Activated CD4-positive, alpha-beta memory T cell treated with anti-CD3 and anti-CD28 coated beads, Interleukin-2, amount 10 ng/mL, durations not matched to agents 7 days and 5 days (primary cell): Measurements from ENCODE around the gene SCAI. TPM values are rescaled to one million over a fixed set of nuclear protein-coding genes. Genes with fewer than 3 reads are reported as not detected.
"Not testable (repeated sequence)": the region's sequence is repeated elsewhere in the genome, so short reads cannot be mapped to it uniquely, and the experiment has no call there.

Source experiments
- CTCF ChIA-PET: fragments of 350-600 bp; sonication (Branson Sonifier 250); formaldehyde crosslinking; loops from one replicate; lab custom pipeline; 2021; ENCODE audit warnings: antibody characterized with exemption, inconsistent platforms; lab: Charles Lee
- POLR2A ChIA-PET: fragments of 350-600 bp; sonication (Branson Sonifier 250); formaldehyde crosslinking; loops from one replicate; lab custom pipeline; 2021; ENCODE audit warnings: antibody characterized with exemption; lab: Charles Lee
- DNase-seq: peaks from one replicate; pipeline ENCODE4 v3.0.0-alpha.2; 2020
- H3K27ac Mint-ChIP-seq: one replicate; pipeline ENCODE4 v1.8.0; 2021; ENCODE audit warnings: mild to moderate bottlenecking, mixed read lengths
- H3K27me3 Mint-ChIP-seq: one replicate; pipeline ENCODE4 v1.8.0; 2021; ENCODE audit warnings: mixed read lengths
- H3K36me3 Mint-ChIP-seq: one replicate; pipeline ENCODE4 v1.8.0; 2021; ENCODE audit warnings: low read depth, mixed read lengths
- H3K4me1 Mint-ChIP-seq: one replicate; pipeline ENCODE4 v1.8.0; 2021; ENCODE audit warnings: mixed read lengths
- H3K4me3 Mint-ChIP-seq: one replicate; pipeline ENCODE4 v1.8.0; 2021; ENCODE audit warnings: mild to moderate bottlenecking, mixed read lengths
- H3K9me3 Mint-ChIP-seq: one replicate; pipeline ENCODE4 v1.8.0; 2021; ENCODE audit warnings: mixed read lengths
- total RNA-seq, 2 experiments: library from RNA; stranded (reverse); gene quantifications; one replicate each; pipeline ENCODE4 v1.2.3, GENCODE V29; 2021

Gene SCAI
- total RNA-seq, 2 experiments from 2014 or later = 7.9 to 8.5 TPM

- POLR2A ChIA-PET = no interaction called here
- Mint-ChIP-seq H3K4me1 (no peaks in the 10 kb centered on the region), H3K36me3 (no peaks in the 10 kb centered on the region), H3K27me3 (no peaks in the 10 kb centered on the region), H3K27ac (no peak overlapping the region), H3K4me3 (no peak overlapping the region), H3K9me3 (no peaks in the 10 kb centered on the region)
- CTCF ChIA-PET = no interaction called here
- DNase-seq = no peak
Measured at GRCh38 chr9:125038166-125038565, 105.2 kb downstream of the SCAI start.

DNA sequence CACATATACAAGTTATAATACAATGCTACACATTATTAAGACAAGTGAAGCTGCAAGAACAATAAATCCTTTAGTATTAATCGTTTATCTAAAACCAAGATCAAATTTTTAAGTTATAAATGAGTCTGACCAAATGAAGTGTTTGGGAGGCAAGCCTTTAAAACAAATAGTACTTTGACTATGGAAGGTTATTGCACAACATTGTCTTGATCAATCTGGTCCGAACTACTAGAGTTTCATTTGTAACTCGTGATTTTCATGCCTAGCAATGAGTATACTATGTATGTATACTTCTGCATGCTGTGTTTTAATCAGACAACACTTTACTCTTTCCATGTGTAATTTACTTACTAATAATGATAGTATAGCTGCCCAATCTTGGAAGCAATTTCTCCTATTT, 115.3 kb downstream of the SCAI start:
- H3K4me1 Mint-ChIP-seq = peaks cover 5% of the 10 kb centered on the region
- H3K4me3 Mint-ChIP-seq = no peak overlapping the region
- no peaks in the 10 kb centered on the region for H3K27me3 Mint-ChIP-seq
- H3K36me3 Mint-ChIP-seq = peaks cover 16% of the 10 kb centered on the region
- POLR2A ChIA-PET = no interaction called here
- H3K9me3 Mint-ChIP-seq = no peaks in the 10 kb centered on the region
- CTCF ChIA-PET = no interaction called here
- H3K27ac Mint-ChIP-seq = no peak overlapping the region
- DNase-seq = no peak

DNA sequence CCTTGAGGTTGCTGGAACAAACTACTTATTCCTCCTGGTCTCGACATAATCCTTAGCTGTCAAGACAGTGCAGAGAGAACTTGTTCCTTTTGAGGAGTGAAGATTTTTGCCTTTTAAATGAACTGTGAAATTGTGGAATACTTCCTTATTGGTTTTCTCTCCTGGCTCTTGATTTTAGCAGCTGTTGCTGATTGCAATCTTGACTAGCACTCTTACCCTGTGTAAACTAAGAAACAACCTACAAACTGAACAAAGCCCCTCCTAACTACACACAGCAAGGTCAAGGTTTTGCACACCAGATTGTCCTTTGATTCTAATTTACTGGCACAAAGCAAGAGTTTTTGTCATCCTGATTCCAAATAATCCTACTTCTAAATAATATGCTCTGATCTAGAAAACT, 118.4 kb downstream of the SCAI start:
- POLR2A ChIA-PET = no interaction called here

DNA sequence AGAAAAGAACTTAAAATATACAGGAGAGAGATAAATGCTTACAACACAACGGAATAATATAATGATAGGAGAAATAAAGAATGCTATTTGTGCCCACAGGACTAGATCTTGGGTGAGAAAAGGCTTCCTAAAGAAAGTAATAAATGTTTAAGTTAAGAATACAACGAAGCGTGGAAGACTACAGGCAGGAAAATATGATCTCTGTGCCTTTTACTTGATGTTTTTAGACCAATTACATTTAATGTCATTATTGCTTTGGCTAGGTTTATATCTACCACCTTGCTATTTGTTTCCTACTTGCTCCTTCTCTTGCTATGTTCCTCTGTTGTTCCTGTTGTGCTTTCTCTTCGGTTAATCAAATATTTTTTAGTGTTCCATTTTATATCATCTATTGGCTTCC, 122.3 kb downstream of the SCAI start:
- DNase-seq = no peak
- Mint-ChIP-seq H3K36me3 (peaks cover 19% of the 10 kb centered on the region), H3K27ac (no peak overlapping the region), H3K4me1 (peaks cover 5% of the 10 kb centered on the region), H3K9me3 (no peaks in the 10 kb centered on the region), H3K4me3 (no peak overlapping the region), H3K27me3 (no peaks in the 10 kb centered on the region)
- POLR2A ChIA-PET = no interaction called here
- CTCF ChIA-PET = no interaction called here

More for the DNA sequence above, 118.4 kb downstream of the SCAI start:
- Mint-ChIP-seq H3K27me3 (no peaks in the 10 kb centered on the region), H3K4me3 (no peak overlapping the region), H3K4me1 (peaks cover 5% of the 10 kb centered on the region), H3K36me3 (peaks cover 19% of the 10 kb centered on the region), H3K27ac (no peak overlapping the region), H3K9me3 (no peaks in the 10 kb centered on the region)
- no peak for DNase-seq
- CTCF ChIA-PET = no interaction called here

DNA sequence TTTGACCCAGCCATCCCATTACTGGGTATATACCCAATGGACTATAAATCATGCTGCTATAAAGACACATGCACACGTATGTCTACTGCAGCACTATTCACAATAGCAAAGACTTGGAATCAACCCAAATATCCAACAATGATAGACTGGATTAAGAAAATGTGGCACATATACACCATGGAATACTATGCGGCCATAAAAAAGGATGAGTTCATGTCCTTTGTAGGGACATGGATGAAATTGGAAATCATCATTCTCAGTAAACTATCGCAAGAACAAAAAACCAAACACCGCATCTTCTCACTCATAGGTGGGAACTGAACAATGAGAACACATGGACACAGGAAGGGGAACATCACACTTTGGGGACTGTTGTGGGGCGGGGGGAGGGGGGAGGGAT, 127.7 kb downstream of the SCAI start:
- H3K4me3 Mint-ChIP-seq, H3K4me1 Mint-ChIP-seq, H3K9me3 Mint-ChIP-seq, CTCF ChIA-PET, H3K27me3 Mint-ChIP-seq, POLR2A ChIA-PET, H3K36me3 Mint-ChIP-seq, DNase-seq, H3K27ac Mint-ChIP-seq: not testable (repeated sequence)

DNA sequence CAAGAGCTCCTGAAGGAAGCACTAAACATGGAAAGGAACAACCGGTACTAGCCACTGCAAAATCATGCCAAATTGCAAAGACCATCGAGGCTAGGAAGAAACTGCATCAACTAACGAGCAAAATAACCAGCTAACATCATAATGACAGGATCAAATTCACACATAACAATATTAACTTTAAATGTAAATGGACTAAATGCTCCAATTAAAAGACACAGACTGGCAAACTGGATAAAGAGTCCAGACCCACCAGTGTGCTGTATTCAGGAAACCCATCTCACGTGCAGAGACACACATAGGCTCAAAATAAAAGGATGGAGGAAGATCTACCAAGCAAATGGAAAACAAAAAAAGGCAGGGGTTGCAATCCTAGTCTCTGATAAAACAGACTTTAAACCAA, 131.3 kb downstream of the SCAI start:
- H3K4me3 Mint-ChIP-seq, H3K27me3 Mint-ChIP-seq, CTCF ChIA-PET, H3K36me3 Mint-ChIP-seq, H3K4me1 Mint-ChIP-seq, POLR2A ChIA-PET, H3K9me3 Mint-ChIP-seq, DNase-seq, H3K27ac Mint-ChIP-seq: not testable (repeated sequence)

DNA sequence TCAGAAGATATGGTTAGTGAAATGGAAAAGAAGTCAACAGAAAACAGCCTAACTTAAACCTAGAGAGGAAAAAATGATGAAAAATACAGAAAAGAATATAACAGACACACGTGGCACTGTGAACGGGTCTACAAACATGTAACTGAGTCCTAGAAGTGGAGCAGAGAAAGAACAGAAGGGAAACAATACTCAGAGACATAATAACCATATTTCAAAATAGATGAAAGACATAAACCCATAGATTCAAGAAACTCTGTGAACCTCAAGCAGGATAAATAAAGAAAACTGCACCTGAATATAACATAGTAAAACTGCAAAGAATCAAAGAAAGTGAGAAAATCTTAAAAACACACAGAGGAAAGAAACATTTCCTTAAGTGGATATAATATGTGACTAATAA, 134.7 kb downstream of the SCAI start:
- H3K36me3 Mint-ChIP-seq = peaks cover 5% of the 10 kb centered on the region
- ChIA-PET CTCF (no interaction called here), POLR2A (no interaction called here)
- H3K4me3 Mint-ChIP-seq = no peak overlapping the region
- H3K9me3 Mint-ChIP-seq = no peaks in the 10 kb centered on the region
- H3K27me3 Mint-ChIP-seq = no peaks in the 10 kb centered on the region
- DNase-seq = no peak
- H3K4me1 Mint-ChIP-seq = no peaks in the 10 kb centered on the region
- H3K27ac Mint-ChIP-seq = no peak overlapping the region

GRCh38 chr9:125003332-125003731, 140.0 kb downstream of the SCAI start:
- Mint-ChIP-seq H3K4me3 (no peak overlapping the region), H3K4me1 (no peaks in the 10 kb centered on the region), H3K36me3 (peaks cover 5% of the 10 kb centered on the region), H3K27ac (no peak overlapping the region), H3K9me3 (no peaks in the 10 kb centered on the region), H3K27me3 (no peaks in the 10 kb centered on the region)
- POLR2A ChIA-PET = no interaction called here
- DNase-seq = no peak
- CTCF ChIA-PET = no interaction called here

DNA sequence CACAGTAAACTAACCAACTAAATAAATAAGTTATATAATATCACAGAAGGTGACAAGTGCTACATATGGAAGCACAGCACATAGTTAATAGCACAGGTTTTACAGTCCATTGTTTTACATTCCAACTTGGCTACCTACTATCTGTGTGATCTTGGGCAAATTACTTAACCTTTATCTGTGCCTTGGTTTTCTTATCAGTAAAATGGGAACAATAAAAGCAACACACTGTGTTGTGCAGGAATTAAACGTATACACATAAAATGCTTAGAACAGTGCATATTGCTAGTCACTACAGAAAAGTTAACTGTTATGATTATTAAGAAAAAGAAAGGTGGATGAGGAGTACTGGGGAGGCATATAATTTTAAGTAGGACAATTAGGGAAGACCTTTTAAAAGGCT, 159.6 kb downstream of the SCAI start:
- no peak for DNase-seq
- H3K27ac Mint-ChIP-seq = no peak overlapping the region
- H3K4me3 Mint-ChIP-seq = no peak overlapping the region
- H3K4me1 Mint-ChIP-seq = no peaks in the 10 kb centered on the region
- H3K36me3 Mint-ChIP-seq = peaks cover 3% of the 10 kb centered on the region
- no peaks in the 10 kb centered on the region for H3K9me3 Mint-ChIP-seq
- CTCF ChIA-PET = no interaction called here
- no peaks in the 10 kb centered on the region for H3K27me3 Mint-ChIP-seq
- POLR2A ChIA-PET = no interaction called here

DNA sequence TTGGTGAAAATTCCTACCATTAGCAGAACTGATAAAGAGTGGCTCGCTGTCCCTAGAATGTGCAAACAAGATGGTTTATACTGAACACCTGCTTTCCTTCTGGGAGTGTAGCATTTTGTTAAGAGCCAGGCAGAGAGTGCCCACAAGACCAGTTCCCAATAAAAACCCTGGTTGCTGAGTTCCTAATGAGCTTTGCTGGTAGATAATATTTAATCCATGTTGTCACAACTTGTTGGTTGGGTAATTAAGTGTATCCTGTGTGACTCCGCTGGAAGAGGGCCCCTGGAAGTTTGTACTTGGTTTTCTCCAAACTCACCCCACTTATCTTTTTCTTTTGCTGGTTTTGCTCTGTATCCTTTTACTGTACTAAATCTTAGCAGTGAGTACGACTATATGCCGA, 162.9 kb downstream of the SCAI start:
- no peak for DNase-seq
- Mint-ChIP-seq H3K9me3 (no peaks in the 10 kb centered on the region), H3K36me3 (peaks cover 3% of the 10 kb centered on the region), H3K4me1 (no peaks in the 10 kb centered on the region), H3K27me3 (no peaks in the 10 kb centered on the region), H3K4me3 (no peak overlapping the region), H3K27ac (no peak overlapping the region)
- POLR2A ChIA-PET = no interaction called here
- CTCF ChIA-PET = interaction anchor here (1.5 kb wide), 1 partner anchor 11 kb away, joined by 4 read pairs; no protein-coding TSS in a partner anchor

GRCh38 chr9:124975131-124975530, 168.2 kb downstream of the SCAI start:
- H3K9me3 Mint-ChIP-seq = no peaks in the 10 kb centered on the region
- no peak for DNase-seq

DNA sequence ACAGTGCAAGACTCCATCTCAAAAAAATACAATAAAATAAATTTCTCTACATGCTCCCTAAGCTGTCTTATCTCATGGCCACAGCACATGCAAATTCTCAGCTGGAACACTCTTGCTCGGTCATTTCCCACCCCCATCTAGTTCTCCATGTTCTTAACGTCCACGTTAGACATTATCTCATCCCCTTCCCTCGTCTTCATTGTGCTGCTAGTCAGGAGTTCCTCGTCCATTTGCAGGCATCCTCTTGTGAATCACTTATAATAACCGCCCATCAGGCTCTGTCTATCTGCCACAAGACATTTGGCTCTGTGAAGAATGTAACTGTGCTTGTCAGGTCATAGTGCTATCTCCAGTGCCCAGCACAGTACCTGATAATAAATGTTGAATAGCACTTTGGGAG, 169.5 kb downstream of the SCAI start:
- peaks cover 13% of the 10 kb centered on the region for H3K36me3 Mint-ChIP-seq
- no peak overlapping the region for H3K27ac Mint-ChIP-seq
- H3K27me3 Mint-ChIP-seq = no peaks in the 10 kb centered on the region
- ChIA-PET POLR2A (no interaction called here), CTCF (interaction anchor here (0.7 kb wide), 1 partner anchor 209 kb away, joined by 4 read pairs; no protein-coding TSS in a partner anchor)
- no peak overlapping the region for H3K4me3 Mint-ChIP-seq
- H3K4me1 Mint-ChIP-seq = peaks cover 3% of the 10 kb centered on the region
- no peaks in the 10 kb centered on the region for H3K9me3 Mint-ChIP-seq
- DNase-seq = no peak

More at GRCh38 chr9:124975131-124975530, 168.2 kb downstream of the SCAI start:
- no peak overlapping the region for H3K4me3 Mint-ChIP-seq
- H3K36me3 Mint-ChIP-seq = peaks cover 13% of the 10 kb centered on the region
- H3K4me1 Mint-ChIP-seq = peaks cover 3% of the 10 kb centered on the region
- no peak overlapping the region for H3K27ac Mint-ChIP-seq
- no peaks in the 10 kb centered on the region for H3K27me3 Mint-ChIP-seq
- CTCF ChIA-PET = no interaction called here
- POLR2A ChIA-PET = no interaction called here

GRCh38 chr9:124972241-124972770, 171.0 kb downstream of the SCAI start:
- H3K4me1 Mint-ChIP-seq = peaks cover 4% of the 10 kb centered on the region
- no peaks in the 10 kb centered on the region for H3K9me3 Mint-ChIP-seq
- H3K36me3 Mint-ChIP-seq = peaks cover 13% of the 10 kb centered on the region
- no peaks in the 10 kb centered on the region for H3K27me3 Mint-ChIP-seq
- POLR2A ChIA-PET = no interaction called here
- no peak overlapping the region for H3K4me3 Mint-ChIP-seq
- no peak for DNase-seq
- no peak overlapping the region for H3K27ac Mint-ChIP-seq
- CTCF ChIA-PET = no interaction called here

DNA sequence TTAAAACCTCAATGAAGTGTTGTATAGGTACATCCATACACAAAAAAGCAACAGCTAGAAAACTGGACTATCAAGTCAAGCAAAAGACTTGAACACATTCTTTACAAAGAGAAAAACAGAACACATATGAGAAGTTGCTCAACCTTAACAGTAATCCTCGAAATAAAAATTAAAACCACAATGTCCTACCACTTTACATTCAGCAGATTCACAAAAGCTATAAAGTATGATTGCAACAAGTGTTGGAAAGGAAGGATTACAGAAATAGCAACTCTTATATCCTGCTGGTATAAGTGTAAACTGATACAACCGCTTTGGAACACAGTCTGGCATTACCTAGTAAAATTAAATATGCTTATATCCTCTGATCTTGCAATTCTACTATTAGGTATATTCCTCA, 173.9 kb downstream of the SCAI start:
- peaks cover 22% of the 10 kb centered on the region for H3K4me1 Mint-ChIP-seq
- no peaks in the 10 kb centered on the region for H3K27me3 Mint-ChIP-seq
- ChIA-PET CTCF (interaction anchor here (0.7 to 1.6 kb wide), 2 partner anchors 12 to 324 kb away, joined by 4 to 5 read pairs; no protein-coding TSS in a partner anchor), POLR2A (no interaction called here)
- no peak for DNase-seq
- H3K4me3 Mint-ChIP-seq = no peak overlapping the region
- no peaks in the 10 kb centered on the region for H3K9me3 Mint-ChIP-seq
- no peak overlapping the region for H3K27ac Mint-ChIP-seq
- peaks cover 16% of the 10 kb centered on the region for H3K36me3 Mint-ChIP-seq
